ENCODE data around the gene ANKRD23.
"Not testable (repeated sequence)": the region's sequence is repeated elsewhere in the genome, so short reads cannot be mapped to it uniquely, and the experiment has no call there.

ANKRD23 gene

DNA sequence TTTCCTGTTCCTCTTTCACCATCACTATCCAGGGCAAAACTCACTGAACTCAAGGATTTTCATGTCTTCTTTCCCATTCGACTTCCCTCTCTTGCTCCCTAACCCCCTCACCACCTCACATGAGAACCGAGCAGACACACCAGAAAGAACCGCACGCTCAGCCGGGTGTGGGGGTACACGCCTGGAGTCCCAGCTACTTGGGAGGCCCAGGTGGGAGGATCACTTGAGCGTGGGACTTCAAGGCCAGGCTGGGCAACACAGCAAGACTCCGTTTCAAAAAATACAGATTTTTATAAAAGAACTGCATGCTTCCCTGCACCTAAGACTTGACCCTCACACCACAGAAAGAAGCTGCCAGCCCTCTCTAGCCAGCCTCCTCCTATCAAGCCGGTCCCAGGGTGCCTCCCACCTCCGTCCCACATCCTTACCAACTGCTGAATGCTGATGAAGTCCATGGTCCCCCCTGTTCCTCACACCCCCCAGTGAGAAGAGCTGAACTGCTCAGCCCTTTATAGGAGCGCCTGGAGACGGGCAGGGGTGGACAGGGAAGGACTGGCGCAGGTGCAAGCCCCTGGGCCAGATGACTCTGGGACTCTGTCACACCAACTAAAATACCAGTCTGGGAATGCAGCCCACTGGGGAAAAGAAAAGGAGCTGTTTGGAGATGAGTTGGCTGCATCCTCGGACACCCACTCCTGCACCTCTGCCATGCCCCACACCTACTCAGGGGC lies at the start of gene ANKRD23:
ANKRD23 (minus strand) TSS at position 484 of the 731 bp plus-strand sequence; CDS start at position 455, 29 bp downstream.
- TF ChIP-seq, protein P1, sequence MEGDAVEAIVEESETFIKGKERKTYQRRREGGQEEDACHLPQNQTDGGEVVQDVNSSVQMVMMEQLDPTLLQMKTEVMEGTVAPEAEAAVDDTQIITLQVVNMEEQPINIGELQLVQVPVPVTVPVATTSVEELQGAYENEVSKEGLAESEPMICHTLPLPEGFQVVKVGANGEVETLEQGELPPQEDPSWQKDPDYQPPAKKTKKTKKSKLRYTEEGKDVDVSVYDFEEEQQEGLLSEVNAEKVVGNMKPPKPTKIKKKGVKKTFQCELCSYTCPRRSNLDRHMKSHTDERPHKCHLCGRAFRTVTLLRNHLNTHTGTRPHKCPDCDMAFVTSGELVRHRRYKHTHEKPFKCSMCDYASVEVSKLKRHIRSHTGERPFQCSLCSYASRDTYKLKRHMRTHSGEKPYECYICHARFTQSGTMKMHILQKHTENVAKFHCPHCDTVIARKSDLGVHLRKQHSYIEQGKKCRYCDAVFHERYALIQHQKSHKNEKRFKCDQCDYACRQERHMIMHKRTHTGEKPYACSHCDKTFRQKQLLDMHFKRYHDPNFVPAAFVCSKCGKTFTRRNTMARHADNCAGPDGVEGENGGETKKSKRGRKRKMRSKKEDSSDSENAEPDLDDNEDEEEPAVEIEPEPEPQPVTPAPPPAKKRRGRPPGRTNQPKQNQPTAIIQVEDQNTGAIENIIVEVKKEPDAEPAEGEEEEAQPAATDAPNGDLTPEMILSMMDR (IDR thresholded peaks at IDR 0.05; ENCODE audit: low read depth, low read length, missing control alignments) = no peak
- in situ Hi-C loops (cut with HindIII; ENCODE audit: low sequenced_read_pairs) = no loop called here
- DNase-seq (ENCODE audit: low read depth) = no peak
- H3K4me3 ChIP-seq (ENCODE audit: low read depth, low read length) = no peak within 1 kb of the TSS

DNA sequence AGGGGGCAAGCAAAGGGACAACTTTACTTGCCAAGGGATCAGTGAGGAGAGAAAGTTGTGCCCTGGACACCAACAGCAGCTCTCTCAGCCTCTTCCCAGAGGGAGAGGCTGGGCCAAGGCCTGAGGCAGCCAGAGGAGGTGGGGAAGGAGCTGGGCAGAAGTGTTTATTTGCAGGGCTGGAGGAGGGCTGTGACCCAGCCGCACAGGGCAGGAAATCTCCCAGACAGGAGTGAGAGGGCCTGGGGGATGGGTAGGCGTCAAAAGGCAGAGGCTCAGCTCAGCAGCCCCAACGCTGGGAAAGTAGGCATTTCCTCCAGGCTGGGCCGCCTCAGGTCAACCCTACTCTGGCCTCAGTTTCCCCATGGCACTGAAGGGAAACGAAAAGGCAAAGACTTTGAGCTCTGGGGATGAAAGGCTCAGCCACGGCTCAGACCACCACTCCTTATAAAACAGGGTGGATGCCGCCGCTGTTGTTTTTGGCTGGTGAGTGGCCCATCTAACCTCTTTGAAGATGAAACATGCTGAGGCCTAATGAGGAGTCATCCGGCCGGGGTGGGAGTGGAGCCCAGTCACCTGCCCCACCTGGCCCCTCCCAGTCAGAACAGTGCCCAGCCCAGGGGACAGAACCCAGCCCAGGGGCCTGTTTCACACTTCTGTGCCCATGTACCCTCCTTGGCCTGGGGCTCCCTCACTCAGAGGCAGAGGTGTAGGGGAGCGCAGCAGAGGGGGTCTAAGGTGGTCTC lies 47.9 kb upstream of the ANKRD23 start:
- no peak overlapping the region for H3K4me3 ChIP-seq (ENCODE audit: low read depth, low read length)
- DNase-seq (ENCODE audit: low read depth) = no peak
- in situ Hi-C loops (cut with HindIII; ENCODE audit: low sequenced_read_pairs) = no loop called here
- TF ChIP-seq, protein P1 (IDR thresholded peaks at IDR 0.05; ENCODE audit: low read depth, low read length, missing control alignments) = no peak

DNA sequence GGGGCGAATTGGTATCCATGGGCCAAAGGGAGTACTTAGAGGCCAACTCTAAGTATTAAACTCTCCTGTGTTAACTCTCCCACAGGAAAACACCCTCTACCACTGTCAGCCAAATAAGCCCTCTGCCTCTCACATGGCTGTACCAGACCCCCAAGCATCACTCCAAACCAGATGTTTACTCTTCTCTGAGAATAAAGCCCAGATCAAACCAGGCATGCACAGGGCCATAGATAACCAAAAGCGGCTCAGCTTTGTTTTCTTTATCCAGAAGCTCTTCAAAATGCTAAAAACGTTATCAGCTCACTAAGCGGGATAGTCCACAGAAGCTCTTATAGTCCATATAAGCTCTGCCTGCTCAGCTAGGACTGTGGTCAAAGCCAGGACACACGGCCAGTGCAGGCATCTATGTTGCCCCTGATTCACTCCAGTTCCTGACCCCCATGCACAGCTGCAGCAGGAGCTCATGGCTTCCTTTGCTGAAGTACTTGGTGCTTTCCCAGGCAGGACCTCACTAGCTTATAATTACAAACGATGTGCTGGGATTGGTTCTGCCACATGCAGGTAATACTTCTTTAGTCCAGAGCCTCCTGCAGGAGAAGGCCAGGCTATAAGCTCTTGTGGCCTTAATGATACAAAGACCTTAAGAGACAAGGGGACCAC lies 47.0 kb upstream of the ANKRD23 start:
- TF ChIP-seq, protein P1 (IDR thresholded peaks at IDR 0.05; ENCODE audit: low read depth, low read length, missing control alignments) = no peak
- H3K4me3 ChIP-seq (ENCODE audit: low read depth, low read length) = no peak overlapping the region
- no peak for DNase-seq (ENCODE audit: low read depth)
- in situ Hi-C loops (cut with HindIII; ENCODE audit: low sequenced_read_pairs) = no loop called here

DNA sequence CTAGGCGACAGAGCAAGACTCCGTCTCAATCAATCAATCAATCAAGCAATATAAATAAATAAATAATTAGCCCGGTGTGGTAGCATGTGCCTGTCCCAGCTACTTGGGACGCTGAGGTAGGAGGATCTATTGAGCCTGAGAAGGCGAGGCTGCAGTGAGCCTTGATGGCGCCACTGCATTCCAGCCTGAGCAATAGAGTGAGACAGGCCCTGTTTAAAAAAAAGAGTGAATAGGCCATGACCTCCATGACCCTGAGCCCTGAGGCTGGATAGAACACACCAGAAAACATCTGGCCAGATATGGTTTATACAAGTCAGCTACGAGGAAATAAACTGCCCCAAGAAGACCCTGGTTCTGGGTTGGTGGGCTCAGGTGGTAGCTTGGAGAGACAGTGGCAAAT lies 46.4 kb upstream of the ANKRD23 start:
- TF ChIP-seq, protein P1 (IDR thresholded peaks at IDR 0.05; ENCODE audit: low read depth, low read length, missing control alignments) = no peak
- in situ Hi-C loops (cut with HindIII; ENCODE audit: low sequenced_read_pairs) = no loop called here
- no peak overlapping the region for H3K4me3 ChIP-seq (ENCODE audit: low read depth, low read length)
- no peak for DNase-seq (ENCODE audit: low read depth)

DNA sequence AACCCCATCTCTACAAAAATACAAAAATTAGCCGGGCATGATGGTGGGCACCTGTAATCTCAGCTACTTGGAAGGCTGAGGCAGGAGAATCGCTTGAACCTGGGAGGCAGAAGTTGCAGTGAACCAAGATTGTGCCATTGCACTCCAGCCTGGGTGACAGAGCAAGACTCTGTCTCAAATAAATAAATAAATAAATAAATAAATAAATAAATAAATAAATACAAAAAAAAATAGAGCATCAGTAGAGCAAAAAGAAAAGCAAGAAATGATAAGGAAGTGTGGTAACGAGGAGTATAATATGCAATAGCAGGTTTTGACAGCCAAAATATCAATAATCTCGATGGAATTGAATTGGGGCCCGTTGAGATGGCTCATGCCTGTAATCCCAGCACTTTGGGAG lies 45.7 kb upstream of the ANKRD23 start:
- in situ Hi-C loops (cut with HindIII; ENCODE audit: low sequenced_read_pairs); H3K4me3 ChIP-seq (ENCODE audit: low read depth, low read length); DNase-seq (ENCODE audit: low read depth): not testable (repeated sequence)

DNA sequence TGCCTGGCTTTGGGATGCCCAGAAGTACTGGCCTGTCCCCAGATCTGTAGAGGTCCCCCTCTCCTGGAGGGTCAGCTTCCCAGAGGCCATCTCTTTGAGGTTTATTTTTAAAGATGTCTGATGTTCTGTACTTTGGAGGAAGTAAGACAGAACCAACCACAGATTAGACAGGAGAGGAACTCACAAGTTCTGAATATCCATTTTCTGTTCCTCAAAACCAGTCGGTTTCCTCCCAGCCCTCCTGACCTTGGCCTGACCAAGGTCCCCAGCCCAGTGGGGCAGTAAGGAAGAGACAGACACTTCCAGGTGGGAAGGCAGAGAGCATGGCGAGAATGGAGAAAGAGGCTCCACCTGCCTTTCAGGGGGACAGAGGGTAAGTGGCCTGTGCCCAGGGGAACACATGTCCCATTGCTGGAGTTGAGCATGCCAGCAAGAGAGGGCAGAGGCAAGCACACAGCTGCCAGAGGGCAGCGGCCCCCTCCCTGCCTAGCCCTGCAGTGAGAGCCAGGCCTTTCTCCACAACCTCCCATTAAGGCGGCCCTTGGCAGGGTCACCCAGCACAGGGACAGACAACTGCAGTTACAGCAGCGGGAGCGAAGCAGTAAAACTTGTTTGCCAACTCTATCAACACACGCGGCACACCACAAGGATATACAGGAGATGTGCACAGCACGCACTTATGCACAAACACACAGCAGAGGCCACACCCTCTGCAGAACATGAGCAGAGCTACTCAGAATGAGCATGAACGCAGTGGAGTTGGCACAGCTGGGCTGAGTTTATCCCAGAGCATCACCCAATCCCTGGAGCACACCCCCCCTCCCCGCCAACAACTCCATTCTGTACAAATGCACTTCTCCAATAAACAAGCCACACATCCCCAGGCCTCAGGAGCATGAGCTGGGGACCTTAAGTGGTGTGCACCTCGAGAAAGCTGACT lies 44.5 kb upstream of the ANKRD23 start:
- TF ChIP-seq, protein P1 (IDR thresholded peaks at IDR 0.05; ENCODE audit: low read depth, low read length, missing control alignments) = no peak
- no peak for DNase-seq (ENCODE audit: low read depth)
- H3K4me3 ChIP-seq (ENCODE audit: low read depth, low read length) = no peak overlapping the region
- in situ Hi-C loops (cut with HindIII; ENCODE audit: low sequenced_read_pairs) = no loop called here
